Activated naive CD8-positive, alpha-beta T cell treated with anti-CD3 and anti-CD28 coated beads, Interleukin-2, amount 50 U/mL, for 24 hours (primary cell): Measurements from ENCODE around the gene RHO.
A peak's percentile ranks its signal among the peaks of the same experiment; 100 is the strongest.

Source experiments
- ATAC-seq: fragments of 150-1000 bp; cut with Tn5 transposase; one replicate; pipeline ENCODE4 v1.10.0; 2021
- DNase-seq: peaks from one replicate; pipeline ENCODE4 v3.0.0; 2021
- H3K27ac Mint-ChIP-seq: one replicate; pipeline ENCODE4 v1.8.0; 2021; ENCODE audit warnings: mild to moderate bottlenecking, mixed read lengths
- H3K27me3 Mint-ChIP-seq: one replicate; pipeline ENCODE4 v1.8.0; 2021; ENCODE audit warnings: mixed read lengths
- H3K36me3 Mint-ChIP-seq: one replicate; pipeline ENCODE4 v1.8.0; 2021; ENCODE audit warnings: low read depth, mixed read lengths
- H3K4me1 Mint-ChIP-seq: one replicate; pipeline ENCODE4 v1.8.0; 2021; ENCODE audit warnings: mixed read lengths
- H3K4me3 Mint-ChIP-seq: one replicate; pipeline ENCODE4 v1.8.0; 2021; ENCODE audit warnings: mild to moderate bottlenecking, moderate library complexity, mixed read lengths
- H3K9me3 Mint-ChIP-seq: one replicate; pipeline ENCODE4 v1.8.0; 2021; ENCODE audit warnings: mixed read lengths

The RHO gene

GRCh38 chr3:129576514-129577352 is 48.3 kb downstream of the RHO start:
- Mint-ChIP-seq H3K4me1 (peaks cover 34% of the 10 kb centered on the region), H3K27ac (peak overlapping the region; percentile 70), H3K9me3 (no peaks in the 10 kb centered on the region), H3K27me3 (peaks cover 2% of the 10 kb centered on the region), H3K4me3 (no peak overlapping the region), H3K36me3 (no peaks in the 10 kb centered on the region)
- ATAC-seq = peak; percentile 39
- peak; percentile 45 for DNase-seq

- Mint-ChIP-seq H3K27me3 (peaks cover 2% of the 10 kb centered on the region), H3K9me3 (no peaks in the 10 kb centered on the region), H3K27ac (no peak overlapping the region), H3K4me1 (peaks cover 34% of the 10 kb centered on the region), H3K4me3 (no peak overlapping the region), H3K36me3 (no peaks in the 10 kb centered on the region)
- ATAC-seq = no peak
- DNase-seq = no peak
These were observed 48.9 kb downstream of the RHO start for GRCh38 chr3:129577366-129577765.

- Mint-ChIP-seq H3K36me3 (no peaks in the 10 kb centered on the region), H3K27ac (no peak overlapping the region), H3K4me1 (peaks cover 34% of the 10 kb centered on the region), H3K9me3 (no peaks in the 10 kb centered on the region), H3K27me3 (peaks cover 2% of the 10 kb centered on the region), H3K4me3 (no peak overlapping the region)
- DNase-seq (peak; percentile 23), ATAC-seq (peak; percentile 9)
These were observed 49.7 kb downstream of the RHO start for GRCh38 chr3:129577925-129578786.

- ATAC-seq (no peak), DNase-seq (no peak)
- Mint-ChIP-seq H3K36me3 (no peaks in the 10 kb centered on the region), H3K27ac (no peak overlapping the region), H3K27me3 (no peaks in the 10 kb centered on the region), H3K4me1 (peaks cover 33% of the 10 kb centered on the region), H3K4me3 (no peak overlapping the region), H3K9me3 (no peaks in the 10 kb centered on the region)
These were observed 51.6 kb downstream of the RHO start for GRCh38 chr3:129579991-129580390.

GRCh38 chr3:129581623-129582022 is 53.2 kb downstream of the RHO start:
- Mint-ChIP-seq H3K4me3 (no peak overlapping the region), H3K36me3 (no peaks in the 10 kb centered on the region), H3K27me3 (no peaks in the 10 kb centered on the region), H3K9me3 (no peaks in the 10 kb centered on the region), H3K27ac (no peak overlapping the region), H3K4me1 (peaks cover 18% of the 10 kb centered on the region)
- ATAC-seq = no peak
- DNase-seq = no peak

- H3K36me3 Mint-ChIP-seq = no peaks in the 10 kb centered on the region
- ATAC-seq = no peak
- no peaks in the 10 kb centered on the region for H3K27me3 Mint-ChIP-seq
- H3K4me1 Mint-ChIP-seq = peaks cover 10% of the 10 kb centered on the region
- H3K9me3 Mint-ChIP-seq = no peaks in the 10 kb centered on the region
- no peak overlapping the region for H3K4me3 Mint-ChIP-seq
- H3K27ac Mint-ChIP-seq = no peak overlapping the region
- no peak for DNase-seq
These were observed 54.4 kb downstream of the RHO start for GRCh38 chr3:129582799-129583198.

- no peak for DNase-seq
- ATAC-seq = no peak
- peaks cover 5% of the 10 kb centered on the region for H3K4me1 Mint-ChIP-seq
- no peaks in the 10 kb centered on the region for H3K36me3 Mint-ChIP-seq
- H3K27me3 Mint-ChIP-seq = no peaks in the 10 kb centered on the region
- no peak overlapping the region for H3K27ac Mint-ChIP-seq
- H3K9me3 Mint-ChIP-seq = no peaks in the 10 kb centered on the region
- H3K4me3 Mint-ChIP-seq = no peak overlapping the region
These were observed 54.9 kb downstream of the RHO start for GRCh38 chr3:129583289-129583688.

- Mint-ChIP-seq H3K27me3 (no peaks in the 10 kb centered on the region), H3K27ac (no peak overlapping the region), H3K36me3 (no peaks in the 10 kb centered on the region), H3K4me3 (no peak overlapping the region), H3K4me1 (no peaks in the 10 kb centered on the region), H3K9me3 (no peaks in the 10 kb centered on the region)
- no peak for ATAC-seq
- DNase-seq = no peak
These were observed 56.2 kb downstream of the RHO start for GRCh38 chr3:129584631-129585030.
